Astrocyte of the spinal cord (primary cell): ENCODE results near the gene LOX.

ENCODE experiments used
- DNase-seq: peaks from one replicate; pipeline ENCODE4 v3.0.0; 2011; ENCODE audit warnings: low read depth, low spot score
- H3K4me3 ChIP-seq: 2 replicates; pipeline ENCODE4 v1.5.1; 2011; ENCODE audit warnings: low read depth, mild to moderate bottlenecking, low read length, moderate library complexity
- CTCF ChIP-seq: IDR thresholded peaks from 2 replicates; pipeline ENCODE4 v1.5.1; 2012; ENCODE audit warnings: low read depth, mild to moderate bottlenecking, low read length, inconsistent platforms
- in situ Hi-C: cut with HindIII; loops from 2 replicates; pipeline ENCODE4 v1.10.0; 2017; ENCODE audit warnings: low sequenced_read_pairs

The LOX gene

GRCh38 chr5:122076050-122076461 is 2.0 kb downstream of the LOX start:
- TF ChIP-seq CTCF: peak; percentile 39
- H3K4me3 ChIP-seq: peak overlapping the region; percentile 88
- in situ Hi-C loops: no loop called here
- DNase-seq: peak; percentile 50

- DNase-seq: no peak
- no peak for TF ChIP-seq CTCF
- H3K4me3 ChIP-seq: no peak overlapping the region
- in situ Hi-C loops: no loop called here
Observed at GRCh38 chr5:122073864-122074263, 4.2 kb downstream of the LOX start.

- TF ChIP-seq CTCF: no peak
- peak overlapping the region; percentile 17 for H3K4me3 ChIP-seq
- DNase-seq: no peak
- in situ Hi-C loops: no loop called here
Observed at GRCh38 chr5:122073018-122073417, 5.0 kb downstream of the LOX start.

- DNase-seq: no peak
- H3K4me3 ChIP-seq: no peak overlapping the region
- TF ChIP-seq CTCF: no peak
- in situ Hi-C loops: no loop called here
Observed at GRCh38 chr5:122067390-122067789, 10.7 kb downstream of the LOX start.

- in situ Hi-C loops: no loop called here
- DNase-seq: no peak
- no peak overlapping the region for H3K4me3 ChIP-seq
- TF ChIP-seq CTCF: no peak
Observed at GRCh38 chr5:122064992-122065391, 13.1 kb downstream of the LOX start.

GRCh38 chr5:122063836-122064235 is 14.2 kb downstream of the LOX start:
- DNase-seq: peak; percentile 47
- TF ChIP-seq CTCF: no peak

GRCh38 chr5:122062205-122062604 is 15.9 kb downstream of the LOX start:
- in situ Hi-C loops: no loop called here
- peak; percentile 42 for DNase-seq
- H3K4me3 ChIP-seq: no peak overlapping the region
- TF ChIP-seq CTCF: no peak

More at GRCh38 chr5:122063836-122064235, 14.2 kb downstream of the LOX start:
- H3K4me3 ChIP-seq: no peak overlapping the region
- in situ Hi-C loops: no loop called here
